GM12873 (cell line): ENCODE measurements around the gene TESK2.

Experiments used
- CTCF ChIP-seq: IDR thresholded peaks from 2 replicates; pipeline ENCODE4 v1.5.1; 2012; ENCODE audit warnings: low read depth, mild to moderate bottlenecking, moderate library complexity, low read length, control low read depth; ENCODE audit not compliant: insufficient read depth; ENCODE audit errors: missing control alignments

The TESK2 gene

GRCh38 chr1:45407629-45408287, 83.2 kb downstream of the TESK2 start:
- no peak for TF ChIP-seq CTCF

DNA sequence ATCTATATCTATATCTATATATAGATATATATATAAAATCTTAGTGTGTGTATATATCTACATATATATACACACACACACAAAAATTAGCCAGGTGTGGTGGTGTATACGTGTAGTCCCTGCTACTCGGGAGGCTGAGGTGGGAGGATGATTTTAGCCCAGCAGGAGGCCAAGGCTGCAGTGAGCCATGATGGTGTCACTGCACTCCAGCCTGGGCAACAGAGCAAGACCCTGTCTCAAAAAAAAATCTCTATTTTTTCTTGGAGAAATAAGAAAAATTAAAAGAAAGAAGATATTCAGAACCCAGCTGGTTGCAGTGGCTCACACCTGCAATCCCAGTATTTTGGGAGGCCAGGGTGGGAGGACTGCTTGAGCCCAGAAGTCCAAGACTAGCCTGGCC, 85.3 kb downstream of the TESK2 start:
- no peak for TF ChIP-seq CTCF

- no peak for TF ChIP-seq CTCF
These were observed 87.2 kb downstream of the TESK2 start for GRCh38 chr1:45403718-45404117.

DNA sequence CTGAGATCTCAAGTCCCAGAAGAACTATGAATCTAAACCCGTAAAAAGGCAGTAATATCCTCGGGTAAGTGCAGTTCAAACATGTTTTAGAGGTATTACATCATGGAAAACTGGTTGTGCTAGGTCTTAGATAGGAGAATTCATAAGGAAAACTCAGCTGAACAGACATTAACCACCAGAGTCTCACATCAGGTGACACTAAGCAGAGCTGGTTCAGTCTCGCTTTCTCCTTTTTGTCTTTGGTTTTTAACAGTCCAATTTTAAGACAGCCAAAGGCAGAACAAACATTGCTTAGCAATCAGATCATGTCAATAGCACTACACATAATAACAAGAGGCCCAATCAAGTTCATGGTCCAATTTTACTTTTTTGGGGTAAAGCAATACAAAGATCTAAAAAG, 87.7 kb downstream of the TESK2 start:
- no peak for TF ChIP-seq CTCF

GRCh38 chr1:45401524-45401923, 89.4 kb downstream of the TESK2 start:
- no peak for TF ChIP-seq CTCF

DNA sequence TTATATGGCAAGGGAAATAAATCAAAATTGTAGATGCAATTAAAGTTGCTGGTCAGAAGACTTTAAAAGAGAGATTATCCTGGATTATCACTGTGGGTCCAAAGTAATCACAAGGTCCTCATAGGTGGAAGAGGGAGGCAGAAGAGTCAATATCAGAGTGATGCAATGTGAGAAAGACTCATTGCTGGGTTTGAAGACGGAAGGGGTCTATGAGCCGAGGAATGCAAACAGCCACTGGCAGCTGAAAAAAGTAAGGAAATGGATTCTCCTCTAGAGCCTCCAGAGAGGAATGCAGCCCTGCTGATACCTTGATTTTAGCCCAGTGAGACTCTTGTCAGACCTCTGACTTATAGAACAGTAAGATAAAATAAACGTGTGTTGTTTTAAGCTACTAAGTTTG, 90.9 kb downstream of the TESK2 start:
- no peak for TF ChIP-seq CTCF

- no peak for TF ChIP-seq CTCF
These were observed 93.7 kb downstream of the TESK2 start for GRCh38 chr1:45397285-45397684.
